ENCODE data around the gene DOK6. TPM values are rescaled to one million over a fixed set of nuclear protein-coding genes. Genes with fewer than 3 reads are reported as not detected.

DOK6 gene
- total RNA-seq, 1 experiment from 2014 or later: 4.1 TPM

DNA sequence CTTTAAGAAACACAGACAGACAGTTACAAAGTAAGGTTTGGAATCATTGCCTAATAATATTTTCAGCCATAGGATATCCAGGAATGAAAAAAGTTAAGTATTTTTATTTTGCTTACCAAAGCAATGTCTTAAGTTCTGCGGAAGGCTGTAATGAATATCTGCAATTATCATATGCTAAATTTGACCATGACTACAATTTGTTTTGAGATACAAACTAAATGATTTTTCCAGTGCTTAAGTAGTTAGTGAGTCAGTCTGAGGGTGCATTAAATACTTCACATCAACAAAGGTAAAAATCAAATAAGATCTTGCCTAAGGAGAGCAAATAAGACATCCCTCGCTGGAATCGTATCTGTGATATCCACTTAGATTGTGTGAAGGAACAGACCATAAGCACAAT lies 297.0 kb downstream of the DOK6 start:
- no peak overlapping the region for H3K27ac Mint-ChIP-seq
- no peaks in the 10 kb centered on the region for H3K4me1 Mint-ChIP-seq
- ATAC-seq (no peak), DNase-seq (ENCODE audit: low spot score) (no peak)
- peaks cover 10% of the 10 kb centered on the region for H3K27me3 Mint-ChIP-seq (ENCODE audit: low read depth)
- no peak overlapping the region for H3K4me3 Mint-ChIP-seq
- TF ChIP-seq GABPB1 (CRISPR knock-in tag; IDR thresholded peaks at IDR 0.05) (no peak), SOX15 (CRISPR knock-in tag; IDR thresholded peaks at IDR 0.05) (no peak), MYBL2 (CRISPR knock-in tag; IDR thresholded peaks at IDR 0.05) (no peak), RORB (CRISPR knock-in tag; IDR thresholded peaks at IDR 0.05) (no peak), MXD4 (CRISPR knock-in tag; IDR thresholded peaks at IDR 0.05; ENCODE audit: borderline replicate concordance) (no peak), RELA (CRISPR knock-in tag; IDR thresholded peaks at IDR 0.05; ENCODE audit: borderline replicate concordance) (no peak), ZNF396 (CRISPR knock-in tag; IDR thresholded peaks at IDR 0.05; ENCODE audit: borderline replicate concordance) (no peak), EMX1 (CRISPR knock-in tag; IDR thresholded peaks at IDR 0.05) (no peak), JAZF1 (CRISPR knock-in tag; IDR thresholded peaks at IDR 0.05) (no peak), ZNF416 (CRISPR knock-in tag; IDR thresholded peaks at IDR 0.05) (no peak)
- TF ChIP-seq, protein P1, sequence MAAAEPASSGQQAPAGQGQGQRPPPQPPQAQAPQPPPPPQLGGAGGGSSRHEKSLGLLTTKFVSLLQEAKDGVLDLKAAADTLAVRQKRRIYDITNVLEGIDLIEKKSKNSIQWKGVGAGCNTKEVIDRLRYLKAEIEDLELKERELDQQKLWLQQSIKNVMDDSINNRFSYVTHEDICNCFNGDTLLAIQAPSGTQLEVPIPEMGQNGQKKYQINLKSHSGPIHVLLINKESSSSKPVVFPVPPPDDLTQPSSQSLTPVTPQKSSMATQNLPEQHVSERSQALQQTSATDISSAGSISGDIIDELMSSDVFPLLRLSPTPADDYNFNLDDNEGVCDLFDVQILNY (CRISPR knock-in tag; IDR thresholded peaks at IDR 0.05): no peak
- TF ChIP-seq, protein P2, sequence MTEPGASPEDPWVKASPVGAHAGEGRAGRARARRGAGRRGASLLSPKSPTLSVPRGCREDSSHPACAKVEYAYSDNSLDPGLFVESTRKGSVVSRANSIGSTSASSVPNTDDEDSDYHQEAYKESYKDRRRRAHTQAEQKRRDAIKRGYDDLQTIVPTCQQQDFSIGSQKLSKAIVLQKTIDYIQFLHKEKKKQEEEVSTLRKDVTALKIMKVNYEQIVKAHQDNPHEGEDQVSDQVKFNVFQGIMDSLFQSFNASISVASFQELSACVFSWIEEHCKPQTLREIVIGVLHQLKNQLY (CRISPR knock-in tag; IDR thresholded peaks at IDR 0.05): no peak
- TF ChIP-seq, protein P3, sequence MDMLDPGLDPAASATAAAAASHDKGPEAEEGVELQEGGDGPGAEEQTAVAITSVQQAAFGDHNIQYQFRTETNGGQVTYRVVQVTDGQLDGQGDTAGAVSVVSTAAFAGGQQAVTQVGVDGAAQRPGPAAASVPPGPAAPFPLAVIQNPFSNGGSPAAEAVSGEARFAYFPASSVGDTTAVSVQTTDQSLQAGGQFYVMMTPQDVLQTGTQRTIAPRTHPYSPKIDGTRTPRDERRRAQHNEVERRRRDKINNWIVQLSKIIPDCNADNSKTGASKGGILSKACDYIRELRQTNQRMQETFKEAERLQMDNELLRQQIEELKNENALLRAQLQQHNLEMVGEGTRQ (CRISPR knock-in tag; IDR thresholded peaks at IDR 0.05): no peak
- TF ChIP-seq, protein P4, sequence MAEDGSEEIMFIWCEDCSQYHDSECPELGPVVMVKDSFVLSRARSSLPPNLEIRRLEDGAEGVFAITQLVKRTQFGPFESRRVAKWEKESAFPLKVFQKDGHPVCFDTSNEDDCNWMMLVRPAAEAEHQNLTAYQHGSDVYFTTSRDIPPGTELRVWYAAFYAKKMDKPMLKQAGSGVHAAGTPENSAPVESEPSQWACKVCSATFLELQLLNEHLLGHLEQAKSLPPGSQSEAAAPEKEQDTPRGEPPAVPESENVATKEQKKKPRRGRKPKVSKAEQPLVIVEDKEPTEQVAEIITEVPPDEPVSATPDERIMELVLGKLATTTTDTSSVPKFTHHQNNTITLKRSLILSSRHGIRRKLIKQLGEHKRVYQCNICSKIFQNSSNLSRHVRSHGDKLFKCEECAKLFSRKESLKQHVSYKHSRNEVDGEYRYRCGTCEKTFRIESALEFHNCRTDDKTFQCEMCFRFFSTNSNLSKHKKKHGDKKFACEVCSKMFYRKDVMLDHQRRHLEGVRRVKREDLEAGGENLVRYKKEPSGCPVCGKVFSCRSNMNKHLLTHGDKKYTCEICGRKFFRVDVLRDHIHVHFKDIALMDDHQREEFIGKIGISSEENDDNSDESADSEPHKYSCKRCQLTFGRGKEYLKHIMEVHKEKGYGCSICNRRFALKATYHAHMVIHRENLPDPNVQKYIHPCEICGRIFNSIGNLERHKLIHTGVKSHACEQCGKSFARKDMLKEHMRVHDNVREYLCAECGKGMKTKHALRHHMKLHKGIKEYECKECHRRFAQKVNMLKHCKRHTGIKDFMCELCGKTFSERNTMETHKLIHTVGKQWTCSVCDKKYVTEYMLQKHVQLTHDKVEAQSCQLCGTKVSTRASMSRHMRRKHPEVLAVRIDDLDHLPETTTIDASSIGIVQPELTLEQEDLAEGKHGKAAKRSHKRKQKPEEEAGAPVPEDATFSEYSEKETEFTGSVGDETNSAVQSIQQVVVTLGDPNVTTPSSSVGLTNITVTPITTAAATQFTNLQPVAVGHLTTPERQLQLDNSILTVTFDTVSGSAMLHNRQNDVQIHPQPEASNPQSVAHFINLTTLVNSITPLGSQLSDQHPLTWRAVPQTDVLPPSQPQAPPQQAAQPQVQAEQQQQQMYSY (CRISPR knock-in tag; IDR thresholded peaks at IDR 0.05): no peak
- TF ChIP-seq, protein P5, sequence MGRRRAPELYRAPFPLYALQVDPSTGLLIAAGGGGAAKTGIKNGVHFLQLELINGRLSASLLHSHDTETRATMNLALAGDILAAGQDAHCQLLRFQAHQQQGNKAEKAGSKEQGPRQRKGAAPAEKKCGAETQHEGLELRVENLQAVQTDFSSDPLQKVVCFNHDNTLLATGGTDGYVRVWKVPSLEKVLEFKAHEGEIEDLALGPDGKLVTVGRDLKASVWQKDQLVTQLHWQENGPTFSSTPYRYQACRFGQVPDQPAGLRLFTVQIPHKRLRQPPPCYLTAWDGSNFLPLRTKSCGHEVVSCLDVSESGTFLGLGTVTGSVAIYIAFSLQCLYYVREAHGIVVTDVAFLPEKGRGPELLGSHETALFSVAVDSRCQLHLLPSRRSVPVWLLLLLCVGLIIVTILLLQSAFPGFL (CRISPR knock-in tag; IDR thresholded peaks at IDR 0.05; ENCODE audit: borderline replicate concordance): no peak
- TF ChIP-seq, protein P6, sequence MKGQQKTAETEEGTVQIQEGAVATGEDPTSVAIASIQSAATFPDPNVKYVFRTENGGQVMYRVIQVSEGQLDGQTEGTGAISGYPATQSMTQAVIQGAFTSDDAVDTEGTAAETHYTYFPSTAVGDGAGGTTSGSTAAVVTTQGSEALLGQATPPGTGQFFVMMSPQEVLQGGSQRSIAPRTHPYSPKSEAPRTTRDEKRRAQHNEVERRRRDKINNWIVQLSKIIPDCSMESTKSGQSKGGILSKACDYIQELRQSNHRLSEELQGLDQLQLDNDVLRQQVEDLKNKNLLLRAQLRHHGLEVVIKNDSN (CRISPR knock-in tag; IDR thresholded peaks at IDR 0.05): no peak
- no peaks in the 10 kb centered on the region for H3K9me3 Mint-ChIP-seq
- H3K36me3 Mint-ChIP-seq: no peaks in the 10 kb centered on the region
- ChIA-PET POLR2A (no interaction called here), CTCF (no interaction called here)

DNA sequence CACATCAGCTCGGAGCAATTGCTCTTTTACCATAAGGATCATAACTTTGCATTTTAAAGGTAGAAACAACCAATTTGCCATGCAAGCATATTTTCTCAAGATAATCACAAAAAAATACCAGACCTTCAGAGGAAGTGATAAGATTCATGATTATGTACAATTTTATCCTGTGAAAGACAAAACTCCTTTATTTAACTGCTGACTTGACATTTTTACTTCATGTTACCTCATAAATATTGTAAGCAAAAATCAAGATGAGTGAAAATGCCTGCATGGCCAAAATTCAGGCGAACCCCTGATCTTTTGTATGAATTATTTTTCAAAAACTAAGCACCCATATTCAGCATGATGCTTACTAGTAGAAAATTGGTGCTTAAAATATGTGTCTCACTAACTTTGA lies 300.6 kb downstream of the DOK6 start:
- ChIA-PET POLR2A (no interaction called here), CTCF (no interaction called here)
- Mint-ChIP-seq H3K27ac (no peak overlapping the region), H3K27me3 (ENCODE audit: low read depth) (peaks cover 46% of the 10 kb centered on the region), H3K4me3 (no peak overlapping the region), H3K4me1 (peaks cover 15% of the 10 kb centered on the region), H3K9me3 (no peaks in the 10 kb centered on the region), H3K36me3 (no peaks in the 10 kb centered on the region)
- TF ChIP-seq, protein P7, sequence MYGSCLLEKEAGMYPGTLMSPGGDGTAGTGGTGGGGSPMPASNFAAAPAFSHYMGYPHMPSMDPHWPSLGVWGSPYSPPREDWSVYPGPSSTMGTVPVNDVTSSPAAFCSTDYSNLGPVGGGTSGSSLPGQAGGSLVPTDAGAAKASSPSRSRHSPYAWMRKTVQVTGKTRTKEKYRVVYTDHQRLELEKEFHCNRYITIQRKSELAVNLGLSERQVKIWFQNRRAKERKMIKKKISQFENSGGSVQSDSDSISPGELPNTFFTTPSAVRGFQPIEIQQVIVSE (CRISPR knock-in tag; IDR thresholded peaks at IDR 0.05; ENCODE audit: borderline replicate concordance): no peak
- TF ChIP-seq CREM (CRISPR knock-in tag; IDR thresholded peaks at IDR 0.05): no peak
- TF ChIP-seq JAZF1 (CRISPR knock-in tag; IDR thresholded peaks at IDR 0.05): no peak
- no peak for TF ChIP-seq NFYB (CRISPR knock-in tag; conservative IDR thresholded peaks at IDR 0.05; ENCODE audit: low read depth)
- no peak for TF ChIP-seq TCF7 (CRISPR knock-in tag; IDR thresholded peaks at IDR 0.05; ENCODE audit: low read depth)
- TF ChIP-seq ESRRA (CRISPR knock-in tag; IDR thresholded peaks at IDR 0.05; ENCODE audit: borderline replicate concordance): no peak
- no peak for TF ChIP-seq ZBTB21 (CRISPR knock-in tag; IDR thresholded peaks at IDR 0.05; ENCODE audit: borderline replicate concordance)
- DNase-seq (ENCODE audit: low spot score) (no peak), ATAC-seq (no peak)

Measured in WTC11 (cell line).